Cardiac fibroblast (primary cell): ENCODE measurements around the gene OR10K1.

ENCODE experiments used
- DNase-seq, 2 donors: peaks; one replicate each; pipeline versions ENCODE4 v3.0.0 to v3.0.0-alpha.2; 2010; ENCODE audit warnings: low read depth in 2 of 2
- H3K4me3 ChIP-seq, 2 donors: replicated peaks in 1 of 2; 1 replicate in 1 of 2; 2 replicates in 1 of 2; pipeline ENCODE4 v1.5.1; 2011; ENCODE audit warnings: low read depth in 2 of 2, low read length in 2 of 2, mild to moderate bottlenecking in 2 of 2, moderate library complexity in 1 of 2
- CTCF ChIP-seq: IDR thresholded peaks from one replicate; pipeline ENCODE4 v1.5.1; 2011; ENCODE audit warnings: low read depth, mild to moderate bottlenecking, low read length, inconsistent platforms

Gene OR10K1

GRCh38 chr1:158434741-158435140 lies 26.9 kb upstream of the OR10K1 start:
- no peak overlapping the region for H3K4me3 ChIP-seq
- DNase-seq = no peak
- TF ChIP-seq CTCF = no peak

GRCh38 chr1:158445376-158445775 lies 16.3 kb upstream of the OR10K1 start:
- DNase-seq = no peak
- H3K4me3 ChIP-seq = no peak overlapping the region
- TF ChIP-seq CTCF = no peak

- H3K4me3 ChIP-seq = no peak overlapping the region
- DNase-seq = no peak
- no peak for TF ChIP-seq CTCF
Measured at GRCh38 chr1:158454537-158454936, 7.1 kb upstream of the OR10K1 start.

- H3K4me3 ChIP-seq = no peak overlapping the region
- no peak for DNase-seq
- TF ChIP-seq CTCF = no peak
Measured at GRCh38 chr1:158457246-158457645, 4.4 kb upstream of the OR10K1 start.

- no peak for TF ChIP-seq CTCF
- DNase-seq = no peak
- no peak overlapping the region for H3K4me3 ChIP-seq
Measured at GRCh38 chr1:158458263-158458662, 3.4 kb upstream of the OR10K1 start.

- TF ChIP-seq CTCF = no peak
- no peak within 1 kb of the TSS for H3K4me3 ChIP-seq
- no peak for DNase-seq
Measured at GRCh38 chr1:158471920-158472319, 10.3 kb downstream of the OR10K1 start, which contains the start of gene OR10R2. TSS of gene OR10R2 (plus strand) at chr1:158472220. CDS start at chr1:158472326, 106 bp downstream.

GRCh38 chr1:158485455-158485854 lies 23.8 kb downstream of the OR10K1 start:
- DNase-seq = no peak
- no peak for TF ChIP-seq CTCF
- H3K4me3 ChIP-seq = no peak overlapping the region
